LNCaP clone FGC (cell line): Measurements from ENCODE around the gene TCFL5.

Source experiments
- DNase-seq: peaks from one replicate; pipeline ENCODE4 v3.0.0-alpha.2; 2011; ENCODE audit warnings: low read depth
- H3K4me3 ChIP-seq: 2 replicates; pipeline ENCODE4 v1.5.1; 2011; ENCODE audit warnings: mild to moderate bottlenecking, low read depth, low read length, control low read depth
- CTCF ChIP-seq: IDR thresholded peaks from 2 replicates; pipeline ENCODE4 v1.5.1; 2012; ENCODE audit warnings: mild to moderate bottlenecking; ENCODE audit not compliant: control insufficient read depth, insufficient read depth; ENCODE audit errors: extremely low read depth

Gene TCFL5

GRCh38 chr20:62860924-62861691 is 514 bp downstream of the TCFL5 start:
- peak overlapping the region; percentile 53 for H3K4me3 ChIP-seq
- DNase-seq = no peak
- TF ChIP-seq CTCF = no peak

GRCh38 chr20:62860391-62860923 is 1.2 kb downstream of the TCFL5 start:
- peak overlapping the region; percentile 53 for H3K4me3 ChIP-seq
- peak; percentile 33; the same call in 1 of the 2 replicates for TF ChIP-seq CTCF
- no peak for DNase-seq

DNA sequence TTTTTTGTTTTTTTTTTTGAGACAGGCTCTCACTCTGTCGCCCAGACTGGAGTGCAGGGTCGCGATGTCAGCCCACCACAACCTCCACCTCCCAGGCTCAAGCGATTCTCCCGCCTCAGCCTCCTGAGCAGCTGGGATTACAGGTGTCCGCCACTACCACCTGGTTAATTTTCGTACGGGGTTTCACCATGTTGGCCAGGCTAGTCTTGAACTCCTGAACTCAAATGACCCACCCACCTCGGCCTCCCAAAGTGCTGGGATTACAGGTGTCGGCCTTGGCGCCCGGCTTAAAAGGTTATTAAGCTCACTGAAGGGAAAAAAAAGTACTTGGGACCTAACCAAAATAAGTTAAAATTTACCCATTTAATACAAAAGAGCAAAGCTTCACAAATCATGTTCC is 1.9 kb downstream of the TCFL5 start:
- TF ChIP-seq CTCF = no peak
- DNase-seq = no peak
- peak overlapping the region; percentile 53; the same call in 1 of the 2 replicates for H3K4me3 ChIP-seq

DNA sequence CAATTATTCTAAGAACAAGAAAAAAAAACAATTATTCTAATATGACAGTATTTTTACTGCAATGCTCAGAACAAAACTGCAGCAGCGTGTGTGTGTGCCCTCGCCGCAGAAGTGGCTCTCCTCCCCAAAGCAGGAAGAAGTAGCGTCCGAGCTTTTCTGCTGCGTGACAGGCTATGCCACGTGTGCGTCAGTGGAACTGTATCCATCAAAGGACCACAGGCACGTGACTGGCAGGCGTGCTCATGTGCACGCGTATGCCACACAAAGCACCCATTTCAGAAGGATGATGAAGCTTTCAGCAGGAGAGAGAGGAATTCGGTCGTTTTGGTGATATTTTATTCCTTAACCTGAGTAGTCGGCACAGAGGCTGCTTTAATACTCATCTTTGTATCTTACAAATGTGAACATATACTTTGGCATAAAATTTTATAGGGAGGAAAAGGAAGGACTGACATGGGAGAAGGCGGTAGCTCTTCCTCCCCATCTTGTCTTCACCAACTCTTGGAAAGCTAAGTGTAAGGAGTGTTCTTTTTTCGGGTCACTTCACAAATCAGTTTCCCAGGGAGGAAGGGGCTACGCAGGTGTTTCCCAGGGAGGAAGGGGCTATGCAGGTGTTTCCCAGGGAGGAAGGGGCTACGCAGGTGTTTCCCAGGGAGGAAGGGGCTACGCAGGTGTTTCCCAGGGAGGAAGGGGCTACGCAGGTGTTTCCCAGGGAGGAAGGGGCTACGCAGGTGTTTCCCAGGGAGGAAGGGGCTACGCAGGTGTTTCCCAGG is 3.4 kb downstream of the TCFL5 start:
- no peak overlapping the region for H3K4me3 ChIP-seq
- no peak for TF ChIP-seq CTCF
- DNase-seq = no peak

- H3K4me3 ChIP-seq = no peak overlapping the region
- no peak for TF ChIP-seq CTCF
- DNase-seq = no peak
Observed at GRCh38 chr20:62856931-62857619, 4.5 kb downstream of the TCFL5 start.

DNA sequence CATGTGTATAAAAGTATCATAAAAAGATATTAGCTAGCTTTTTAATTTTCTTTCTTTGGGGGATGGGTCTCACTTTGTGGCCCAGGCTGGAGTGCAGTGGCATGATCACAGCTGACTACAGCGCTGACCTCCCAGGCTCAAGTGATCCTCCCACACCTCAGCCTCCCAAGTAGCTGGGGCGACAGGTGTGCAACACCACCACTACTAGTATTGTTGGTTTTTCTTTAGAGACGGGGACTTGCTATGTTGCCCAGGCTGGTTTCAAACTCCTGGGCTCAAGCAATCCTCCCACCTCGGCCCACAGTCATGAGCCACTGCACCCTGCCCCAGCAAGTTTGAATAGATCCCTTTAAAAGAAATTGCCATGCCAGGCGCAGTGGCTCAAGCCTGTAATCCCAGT is 6.5 kb downstream of the TCFL5 start:
- TF ChIP-seq CTCF = no peak
- no peak overlapping the region for H3K4me3 ChIP-seq
- no peak for DNase-seq
